ENCODE measurements around the gene PJVK.
"Not testable (repeated sequence)": the region's sequence is repeated elsewhere in the genome, so short reads cannot be mapped to it uniquely, and the experiment has no call there.

PJVK gene, protein sequence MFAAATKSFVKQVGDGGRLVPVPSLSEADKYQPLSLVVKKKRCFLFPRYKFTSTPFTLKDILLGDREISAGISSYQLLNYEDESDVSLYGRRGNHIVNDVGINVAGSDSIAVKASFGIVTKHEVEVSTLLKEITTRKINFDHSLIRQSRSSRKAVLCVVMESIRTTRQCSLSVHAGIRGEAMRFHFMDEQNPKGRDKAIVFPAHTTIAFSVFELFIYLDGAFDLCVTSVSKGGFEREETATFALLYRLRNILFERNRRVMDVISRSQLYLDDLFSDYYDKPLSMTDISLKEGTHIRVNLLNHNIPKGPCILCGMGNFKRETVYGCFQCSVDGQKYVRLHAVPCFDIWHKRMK

GRCh38 chr2:178450774-178451525 is at the start of gene PJVK, which contains the start of gene PRKRA:
TSS of gene PJVK (plus strand) at chr2:178451378. CDS start at chr2:178453410, 2,032 bp downstream.
TSS of gene PRKRA (minus strand) at chr2:178451175. CDS start at chr2:178451030, 145 bp downstream.
- in situ Hi-C loops (cut with MboI; ENCODE audit: low sequenced_read_pairs), result no loop called here

DNA sequence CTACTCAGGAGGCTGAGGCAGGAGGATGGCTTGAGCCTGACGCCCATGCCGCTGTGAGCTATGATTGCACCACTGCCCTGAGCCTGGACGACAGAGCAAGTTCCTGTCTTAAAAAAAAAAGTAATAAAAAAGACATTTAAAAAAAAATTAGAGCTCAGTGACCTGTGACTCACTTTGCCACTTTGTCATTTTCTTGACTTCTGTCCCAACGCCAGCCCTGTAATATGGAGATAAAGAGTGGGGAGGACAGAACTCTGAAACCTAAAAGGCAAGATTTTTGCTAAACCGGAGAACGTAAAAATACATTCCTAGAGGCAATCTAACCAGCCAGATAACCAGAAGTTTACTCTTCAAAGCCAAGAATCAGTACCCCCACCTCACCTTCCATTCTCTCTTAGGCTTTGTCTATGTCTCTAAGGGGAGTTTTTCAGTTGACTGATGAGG is 49.2 kb upstream of the PJVK start:
- in situ Hi-C loops (cut with MboI; ENCODE audit: low sequenced_read_pairs), result no loop called here

DNA sequence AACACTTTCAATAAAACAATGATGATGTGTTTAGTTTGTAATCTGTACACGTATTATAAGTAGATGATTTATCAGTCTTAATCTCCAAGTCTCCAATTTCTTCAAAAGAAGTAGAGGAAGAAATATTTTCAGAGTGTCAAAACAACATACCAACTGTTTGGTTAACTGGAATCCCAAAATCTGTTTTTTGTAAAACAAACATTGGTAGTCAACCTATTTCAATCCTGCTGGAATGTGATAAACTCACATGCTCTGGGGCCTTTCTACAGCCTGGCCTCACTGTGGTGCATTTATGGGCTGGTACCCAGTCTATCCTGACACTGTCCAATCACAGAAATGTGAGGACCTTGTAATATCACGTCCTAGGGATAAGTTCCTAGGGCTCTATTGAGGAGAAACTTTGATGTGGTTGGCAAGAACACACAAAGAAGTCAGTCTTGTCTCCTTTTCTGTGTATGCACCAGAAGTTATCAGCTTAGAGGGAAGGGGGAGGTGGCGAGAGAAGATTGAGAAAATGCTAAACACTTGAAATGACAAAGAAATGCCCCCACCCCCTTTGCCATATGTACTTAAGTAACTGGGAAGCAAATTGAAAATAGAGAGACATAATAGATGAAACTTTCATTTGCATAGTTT is 47.4 kb upstream of the PJVK start:
- in situ Hi-C loops (cut with MboI; ENCODE audit: low sequenced_read_pairs), result no loop called here

GRCh38 chr2:178404368-178404767 is 46.8 kb upstream of the PJVK start:
- in situ Hi-C loops (cut with MboI; ENCODE audit: low sequenced_read_pairs), result no loop called here

DNA sequence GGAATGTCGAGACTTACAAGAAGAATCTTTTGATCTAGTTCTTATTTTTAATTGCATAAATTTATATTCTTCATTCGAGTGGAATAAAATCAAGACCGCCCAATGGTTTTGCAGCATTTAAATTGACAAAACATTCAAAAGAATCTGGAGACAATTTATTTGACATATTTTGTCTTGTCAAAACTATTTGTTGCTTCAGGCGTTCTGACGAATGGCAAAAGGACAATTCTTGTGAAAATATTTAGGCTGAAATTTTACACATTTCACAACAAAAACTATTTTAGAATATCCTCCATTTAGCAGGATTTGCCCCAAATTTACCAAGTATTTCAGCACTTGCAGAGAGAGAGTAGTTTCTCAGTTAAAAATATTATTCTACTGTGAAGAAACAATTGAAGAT is 41.9 kb upstream of the PJVK start:
- in situ Hi-C loops (cut with MboI; ENCODE audit: low sequenced_read_pairs), result no loop called here

GRCh38 chr2:178412047-178412446 is 39.1 kb upstream of the PJVK start:
- in situ Hi-C loops (cut with MboI; ENCODE audit: low sequenced_read_pairs), result no loop called here

DNA sequence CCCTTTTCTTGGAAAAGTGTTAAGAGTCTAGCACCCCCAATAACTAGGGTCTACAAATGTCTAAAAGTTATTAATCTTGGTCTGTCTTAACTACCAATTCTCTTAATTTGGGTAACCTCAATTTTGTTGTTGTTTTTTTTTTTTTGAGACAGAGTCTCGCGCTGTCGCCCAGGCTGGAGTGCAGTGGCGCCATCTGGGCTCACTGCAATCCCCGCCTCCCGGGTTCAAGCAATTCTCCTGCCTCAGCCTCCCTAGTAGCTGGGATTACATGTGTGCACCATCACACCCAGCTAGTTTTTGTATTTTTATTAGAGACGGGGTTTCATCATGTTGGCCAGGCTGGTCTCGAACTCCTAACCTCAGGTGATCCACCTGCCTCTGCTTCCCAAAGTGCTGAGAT is 38.7 kb upstream of the PJVK start:
- in situ Hi-C loops (cut with MboI; ENCODE audit: low sequenced_read_pairs), result not testable (repeated sequence)

DNA sequence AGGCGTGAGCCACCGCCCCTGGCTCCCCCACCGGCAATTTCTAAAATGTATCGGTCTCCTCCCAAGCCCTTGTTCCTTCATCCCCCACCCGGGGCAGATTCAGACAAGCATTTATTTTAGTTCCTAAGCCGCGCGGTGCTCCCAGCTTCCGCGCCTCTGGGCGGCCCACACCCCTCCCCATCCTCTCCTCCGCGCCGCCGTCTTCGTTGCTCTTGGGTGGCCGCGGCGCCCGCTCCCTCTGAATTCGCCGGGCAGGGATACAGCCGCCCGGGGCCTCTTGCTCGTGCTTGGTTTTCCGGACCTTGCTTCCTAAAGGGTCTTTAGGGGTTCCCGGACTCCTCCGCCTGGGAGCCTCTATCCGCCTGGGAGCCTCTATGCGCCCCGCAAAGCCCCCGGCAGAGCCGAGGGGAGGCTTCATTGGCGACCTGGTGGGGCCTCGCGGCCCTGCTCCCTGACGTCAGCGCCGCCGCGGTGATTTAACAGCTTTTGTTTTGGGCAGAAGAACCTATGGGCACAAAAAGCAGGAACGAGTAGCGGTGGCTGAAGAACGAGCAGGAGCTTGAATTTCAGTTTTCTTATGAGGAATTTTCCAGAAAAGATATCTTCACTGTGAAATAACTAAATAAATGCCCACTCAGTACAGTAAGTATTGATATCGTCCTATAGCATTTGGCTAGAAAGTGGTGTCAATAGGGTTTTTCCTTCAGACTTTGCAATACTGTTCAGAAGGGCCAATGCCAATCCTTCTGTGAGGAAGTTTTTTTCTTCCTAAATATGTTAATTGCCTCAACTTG is 37.5 kb upstream of the PJVK start:
- in situ Hi-C loops (cut with MboI; ENCODE audit: low sequenced_read_pairs), result no loop called here

- in situ Hi-C loops (cut with MboI; ENCODE audit: low sequenced_read_pairs), result no loop called here
Observed at GRCh38 chr2:178414266-178415247, 36.6 kb upstream of the PJVK start.

DNA sequence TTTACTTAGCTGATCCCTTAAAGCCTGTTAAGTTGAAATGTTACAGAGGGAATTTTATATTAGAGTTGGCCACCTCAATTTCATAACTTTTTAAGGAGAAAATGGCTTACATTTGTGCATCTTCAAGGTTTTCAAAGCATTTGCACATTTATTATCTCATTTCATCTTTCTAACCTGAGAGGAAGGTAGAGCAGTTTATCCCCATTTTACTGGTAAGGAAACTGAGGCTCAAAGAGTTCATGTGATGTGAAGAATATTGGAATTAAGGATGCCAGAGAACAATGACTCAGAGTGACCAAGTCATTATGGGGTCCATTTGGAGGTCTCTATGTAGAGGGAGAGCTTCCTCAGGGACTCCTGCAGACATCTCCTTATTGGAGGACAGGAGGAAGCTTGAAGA is 35.2 kb upstream of the PJVK start:
- in situ Hi-C loops (cut with MboI; ENCODE audit: low sequenced_read_pairs), result no loop called here

GRCh38 chr2:178417916-178418315 is 33.3 kb upstream of the PJVK start:
- in situ Hi-C loops (cut with MboI; ENCODE audit: low sequenced_read_pairs), result no loop called here

GRCh38 chr2:178418426-178418825 is 32.8 kb upstream of the PJVK start:
- in situ Hi-C loops (cut with MboI; ENCODE audit: low sequenced_read_pairs), result no loop called here

DNA sequence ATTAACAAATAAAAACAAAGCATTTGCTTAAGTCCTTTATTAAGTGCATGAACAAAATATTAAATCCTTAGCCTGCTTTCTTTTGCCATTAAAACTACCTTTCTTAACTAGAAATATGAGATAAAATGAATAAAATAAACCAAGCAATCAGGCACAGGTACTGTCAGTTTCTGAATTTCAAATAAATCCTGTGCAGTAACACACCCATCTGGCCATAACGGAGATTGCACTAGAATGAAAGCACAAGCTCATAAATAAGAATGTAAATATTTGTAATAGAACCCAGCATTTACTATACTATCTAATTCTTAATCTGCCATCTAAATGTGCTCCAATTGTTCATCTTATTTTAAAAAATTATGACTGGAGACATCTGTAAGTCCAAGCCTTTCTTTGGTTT is 32.1 kb upstream of the PJVK start:
- in situ Hi-C loops (cut with MboI; ENCODE audit: low sequenced_read_pairs), result no loop called here

- in situ Hi-C loops (cut with MboI; ENCODE audit: low sequenced_read_pairs), result no loop called here
Observed at GRCh38 chr2:178420463-178420999, 30.6 kb upstream of the PJVK start.

GRCh38 chr2:178422097-178422496 is 29.1 kb upstream of the PJVK start:
- in situ Hi-C loops (cut with MboI; ENCODE audit: low sequenced_read_pairs), result no loop called here

DNA sequence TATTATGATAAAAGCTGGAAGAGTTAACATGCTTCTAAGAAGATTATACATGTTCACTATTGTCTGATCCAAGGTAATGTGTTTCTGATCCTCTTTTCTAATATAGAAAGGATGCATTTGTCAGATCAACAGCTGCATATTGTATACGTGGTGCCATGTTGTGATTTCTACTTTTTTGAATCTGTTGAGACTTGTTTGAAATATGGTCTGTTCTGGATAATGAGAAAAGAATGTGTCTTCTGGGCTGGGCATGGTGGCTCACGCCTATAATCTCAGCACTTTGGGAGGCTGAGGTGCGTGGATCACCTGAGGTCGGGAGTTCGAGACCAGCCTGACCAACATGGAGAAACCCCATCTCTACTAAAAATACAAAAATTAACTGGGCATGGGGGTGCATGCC is 27.4 kb upstream of the PJVK start:
- in situ Hi-C loops (cut with MboI; ENCODE audit: low sequenced_read_pairs), result not testable (repeated sequence)

- in situ Hi-C loops (cut with MboI; ENCODE audit: low sequenced_read_pairs), result no loop called here
Observed at GRCh38 chr2:178425255-178425827, 25.8 kb upstream of the PJVK start.

DNA sequence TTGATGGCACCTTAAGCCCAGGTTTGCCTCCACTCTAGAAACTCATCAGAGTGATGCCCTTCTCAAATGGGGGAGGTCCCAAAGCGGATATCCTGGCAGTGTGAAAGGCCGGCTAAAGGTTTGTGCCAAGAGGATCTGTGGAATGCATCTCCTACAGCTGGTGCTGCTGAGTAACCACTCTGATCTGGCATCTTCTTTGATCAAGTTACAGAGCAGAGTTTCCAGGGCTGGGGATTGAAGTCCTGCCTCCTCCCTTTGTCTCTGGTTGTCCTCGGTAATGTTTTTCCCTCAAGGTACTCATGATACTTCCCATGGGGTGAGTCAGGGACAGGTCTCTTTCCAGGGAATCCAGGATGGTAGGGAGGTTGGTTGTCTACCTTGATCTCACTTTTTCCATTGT is 24.8 kb upstream of the PJVK start:
- in situ Hi-C loops (cut with MboI; ENCODE audit: low sequenced_read_pairs), result no loop called here

- in situ Hi-C loops (cut with MboI; ENCODE audit: low sequenced_read_pairs), result no loop called here
Observed at GRCh38 chr2:178427458-178427857, 23.7 kb upstream of the PJVK start.

Measured in HL-60/S4 (cell line).